H1 (cell line): ENCODE data around the gene ICAM2. TPM values are rescaled to one million over a fixed set of nuclear protein-coding genes. Genes with fewer than 3 reads are reported as not detected.

Source experiments
- CTCF ChIA-PET: fragments of 300-600 bp; sonication (Branson Sonifier 250); formaldehyde crosslinking; loops from one replicate; lab custom pipeline; 2021; ENCODE audit not compliant: partially characterized antibody; lab: Charles Lee
- POLR2A ChIA-PET: fragments of 300-600 bp; sonication (Branson Sonifier 250); formaldehyde crosslinking; loops from one replicate; lab custom pipeline; 2021; ENCODE audit warnings: inconsistent platforms; ENCODE audit not compliant: partially characterized antibody; lab: Charles Lee
- DNase-seq, 2 experiments: peaks; one replicate each; pipeline versions ENCODE4 v3.0.0 to v3.0.0-alpha.2; 2010 to 2022; ENCODE audit warnings: low spot score in 2 of 2, low read depth in 1 of 2, mixed read lengths in 1 of 2
- FAIRE-seq: peaks from 2 replicates; lab custom pipeline; 2011; peaks lifted over from hg19 to GRCh38; lab: Jason Lieb, UNC
- H2AFZ ChIP-seq: 2 replicates; pipeline ENCODE4 v1.8.1; 2012; ENCODE audit warnings: low read length, inconsistent platforms
- H2AK5ac ChIP-seq: 2 replicates; pipeline ENCODE4 v1.6.1; 2013; ENCODE audit warnings: low read depth, low read length
- H2BK120ac ChIP-seq: replicated peaks from 2 replicates; pipeline ENCODE3; 2013; ENCODE audit warnings: low read depth, low read length, inconsistent platforms
- H2BK12ac ChIP-seq: 2 replicates; pipeline ENCODE4 v1.6.1; 2013; ENCODE audit warnings: low read depth, low read length
- H2BK15ac ChIP-seq: 2 replicates; pipeline ENCODE4 v1.6.1; 2013; ENCODE audit warnings: low read length
- H2BK20ac ChIP-seq: 2 replicates; pipeline ENCODE4 v1.6.1; 2013; ENCODE audit warnings: low read length
- H2BK5ac ChIP-seq: 2 replicates; pipeline ENCODE4 v1.6.1; 2013; ENCODE audit warnings: low read depth, low read length
- H3K14ac ChIP-seq: 2 replicates; pipeline ENCODE4 v1.6.1; 2013; ENCODE audit warnings: inconsistent platforms; ENCODE audit not compliant: insufficient read length
- H3K18ac ChIP-seq: 2 replicates; pipeline ENCODE4 v1.6.1; 2013; ENCODE audit warnings: low read length; ENCODE audit errors: extremely low read depth
- H3K23ac ChIP-seq: 2 replicates; pipeline ENCODE4 v1.6.1; 2013; ENCODE audit warnings: inconsistent platforms; ENCODE audit not compliant: insufficient read length
- H3K23me2 ChIP-seq: 2 replicates; pipeline ENCODE4 v1.6.1; 2013; ENCODE audit warnings: low read depth, low read length
- H3K27ac ChIP-seq: 2 replicates; pipeline ENCODE4 v1.6.1; 2011; ENCODE audit warnings: low read depth, low read length, inconsistent platforms
- H3K27me3 ChIP-seq, 4 experiments: replicated peaks in 1 of 4; 1 replicate in 1 of 4; 2 replicates in 3 of 4; pipeline versions ENCODE4 v1.6.1 to v1.8.1; 2011 to 2013; ENCODE audit warnings: low read length in 3 of 4, mild to moderate bottlenecking in 3 of 4, inconsistent platforms in 2 of 4, mixed read lengths in 2 of 4, moderate library complexity in 1 of 4; ENCODE audit not compliant: control insufficient read depth in 3 of 4, insufficient read depth in 3 of 4; ENCODE audit errors: extremely low read depth in 1 of 4
- H3K36me3 ChIP-seq, 4 experiments: 2 replicates each; pipeline versions ENCODE4 v1.6.1 to v1.8.1; 2011 to 2013; ENCODE audit warnings: mild to moderate bottlenecking in 4 of 4, low read length in 3 of 4, moderate library complexity in 2 of 4, control low read depth in 1 of 4, inconsistent platforms in 1 of 4; ENCODE audit not compliant: insufficient read depth in 4 of 4, control insufficient read depth in 2 of 4
- H3K4ac ChIP-seq: replicated peaks from 2 replicates; pipeline ENCODE3; 2013; ENCODE audit warnings: low read length, low read depth, mixed read lengths, inconsistent platforms; ENCODE audit not compliant: insufficient read length
- H3K4me1 ChIP-seq, 4 experiments: replicated peaks in 1 of 4; 1 replicate in 1 of 4; 2 replicates in 3 of 4; pipeline versions ENCODE4 v1.6.1 to v1.8.1; 2011 to 2013; ENCODE audit warnings: low read length in 3 of 4, inconsistent platforms in 2 of 4, mixed read lengths in 1 of 4; ENCODE audit not compliant: insufficient read depth in 4 of 4, control insufficient read depth in 3 of 4
- H3K4me2 ChIP-seq, 2 experiments: 2 replicates each; pipeline versions ENCODE4 v1.6.1 to v1.8.1; 2011 to 2013; ENCODE audit warnings: low read depth in 2 of 2, low read length in 2 of 2, control low read depth in 1 of 2, inconsistent platforms in 1 of 2, mild to moderate bottlenecking in 1 of 2; ENCODE audit not compliant: insufficient read depth in 1 of 2
- H3K4me3 ChIP-seq, 4 experiments: fragments of 200-600, 300-600 bp in 1 of 4; sonication (generic), shearing (Covaris generic), sonication (Bioruptor Twin) in 1 of 4; 2 replicates each; pipeline versions ENCODE4 v1.5.1 to v1.8.1; 2011 to 2016; ENCODE audit warnings: low read length in 4 of 4, low read depth in 3 of 4, control low read depth in 2 of 4, inconsistent platforms in 2 of 4, mild to moderate bottlenecking in 2 of 4, mixed read lengths in 1 of 4, moderate library complexity in 1 of 4; ENCODE audit not compliant: insufficient read depth in 2 of 4; ENCODE audit errors: extremely low read depth in 1 of 4
- H3K56ac ChIP-seq: replicated peaks from 2 replicates; pipeline ENCODE3; 2013; ENCODE audit warnings: low read depth, mild to moderate bottlenecking, mixed read lengths, low read length, inconsistent platforms; ENCODE audit not compliant: insufficient read length
- H3K79me1 ChIP-seq: 2 replicates; pipeline ENCODE4 v1.6.1; 2013; ENCODE audit warnings: low read depth, low read length, control low read depth
- H3K79me2 ChIP-seq, 2 experiments: 2 replicates each; pipeline versions ENCODE4 v1.6.1 to v1.8.1; 2012 to 2013; ENCODE audit warnings: low read length in 2 of 2, mild to moderate bottlenecking in 2 of 2, inconsistent platforms in 1 of 2; ENCODE audit not compliant: insufficient read depth in 2 of 2, control insufficient read depth in 1 of 2
- H3K9ac ChIP-seq, 4 experiments: replicated peaks in 1 of 4; 1 replicate in 1 of 4; 2 replicates in 3 of 4; pipeline versions ENCODE4 v1.6.1 to v1.8.1; 2011 to 2013; ENCODE audit warnings: low read depth in 3 of 4, low read length in 3 of 4, control low read depth in 2 of 4, mild to moderate bottlenecking in 2 of 4, moderate library complexity in 2 of 4, inconsistent platforms in 1 of 4; ENCODE audit errors: extremely low read depth in 1 of 4
- H3K9me3 ChIP-seq, 2 experiments: 2 replicates each; pipeline versions ENCODE4 v1.6.1 to v1.8.1; 2012 to 2013; ENCODE audit warnings: mild to moderate bottlenecking in 2 of 2, moderate library complexity in 2 of 2, control low read depth in 1 of 2, inconsistent platforms in 1 of 2, low read depth in 1 of 2, low read length in 1 of 2, mixed read lengths in 1 of 2; ENCODE audit not compliant: insufficient read depth in 2 of 2
- H4K20me1 ChIP-seq, 2 experiments: replicated peaks in 1 of 2; 2 replicates each; pipeline versions ENCODE3 to v1.8.1; 2011 to 2013; ENCODE audit warnings: inconsistent platforms in 2 of 2, low read length in 2 of 2, mild to moderate bottlenecking in 1 of 2; ENCODE audit not compliant: insufficient read depth in 2 of 2, control insufficient read depth in 1 of 2
- H4K5ac ChIP-seq: 2 replicates; pipeline ENCODE4 v1.6.1; 2013; ENCODE audit warnings: low read length, low read depth, mixed read lengths, inconsistent platforms; ENCODE audit not compliant: insufficient read length
- H4K8ac ChIP-seq: 2 replicates; pipeline ENCODE4 v1.8.0; 2013; ENCODE audit warnings: mild to moderate bottlenecking, moderate library complexity, low read length, inconsistent platforms; ENCODE audit not compliant: insufficient read depth; ENCODE audit errors: extremely low read depth
- H4K91ac ChIP-seq: replicated peaks from 2 replicates; pipeline ENCODE3; 2013; ENCODE audit warnings: low read length, mixed read lengths, inconsistent platforms; ENCODE audit not compliant: insufficient read length
- POLR2AphosphoS5 ChIP-seq: IDR thresholded peaks from 2 replicates; pipeline ENCODE4 v1.6.1; 2011; ENCODE audit warnings: low read depth, low read length
- WGBS, 2 experiments: shearing (Covaris generic) in 1 of 2; methylation state at CpG; one replicate each; pipeline versions ENCODE4 v1.1.6 to v1.1.7; 2013 to 2015; ENCODE audit warnings: low lambda C conversion rate in 2 of 2, mixed read lengths in 2 of 2, inconsistent platforms in 1 of 2, low coverage in 1 of 2, missing lambda C conversion rate in 1 of 2; ENCODE audit not compliant: insufficient replicate concordance in 2 of 2, insufficient coverage in 1 of 2, insufficient read length in 1 of 2; ENCODE audit errors: extremely low coverage in 1 of 2, missing lambda C conversion rate in 1 of 2; 5-methylcytosine and 5-hydroxymethylcytosine counted together
- polyA plus RNA-seq, 7 experiments: library from polyadenylated mRNA; depleted of rRNA in 3 of 7; stranded (reverse) in 5 of 7; unstranded in 2 of 7; fragments of >200 nt in 5 of 7; fragments of 200-250 nt in 2 of 7; gene quantifications; 1 replicate in 5 of 7; 2 replicates in 1 of 7; 4 replicates in 1 of 7; pipeline versions ENCODE4 v1.2.1 to v1.2.3, GENCODE V29; 2011 to 2013; ENCODE audit warnings: missing spikeins in 2 of 7, mixed read lengths in 2 of 7
- total RNA-seq: library from RNA; stranded (reverse); fragmentation: NEBNext Ultra II Directional; extraction: Animal tissue kit (Norgen Biotek cat#: 25700); gene quantifications from 2 replicates; pipeline ENCODE4 v1.2.1, GENCODE V29; 2021

ICAM2 gene
- total and polyA plus RNA-seq, 2 of the 8 experiments (the other 6 are each of a cell fraction or from before 2014, with no cell fraction given), result 0.45 to 0.63 TPM

- H2BK20ac ChIP-seq, result no peak overlapping the region
- H3K27ac ChIP-seq, result no peak overlapping the region
- no peak overlapping the region for H2BK15ac ChIP-seq
- no peaks in the 10 kb centered on the region for H3K79me1 ChIP-seq
- H3K23ac ChIP-seq, result no peak overlapping the region
- H2AFZ ChIP-seq, result no peak overlapping the region
- FAIRE-seq (no peak), DNase-seq (peak in 1 of 2 experiments; percentile 38)
- no peak overlapping the region for H2BK120ac ChIP-seq
- no peaks in the 10 kb centered on the region for H3K36me3 ChIP-seq
- no peak overlapping the region for H3K4me3 ChIP-seq
- H2BK5ac ChIP-seq, result no peak overlapping the region
- no peak overlapping the region for H2AK5ac ChIP-seq
- no peak overlapping the region for H4K5ac ChIP-seq
- H3K23me2 ChIP-seq, result no peaks in the 10 kb centered on the region
- H4K20me1 ChIP-seq, result no peaks in the 10 kb centered on the region
- H3K79me2 ChIP-seq, result no peaks in the 10 kb centered on the region
- WGBS, 2 experiments, result 80% methylated on average over 5 of the region's 5 CpGs; no CpG with 5 or more reads in 1 of the 2 experiments
- no peak for TF ChIP-seq POLR2AphosphoS5
- H3K18ac ChIP-seq, result no peak overlapping the region
- H4K91ac ChIP-seq, result no peak overlapping the region
- H3K14ac ChIP-seq, result no peak overlapping the region
- H3K9ac ChIP-seq, result no peak overlapping the region
- no peaks in the 10 kb centered on the region for H3K9me3 ChIP-seq
- no peak overlapping the region for H2BK12ac ChIP-seq
- POLR2A ChIA-PET, result no interaction called here
- no peak overlapping the region for H3K4me2 ChIP-seq
- no peaks in the 10 kb centered on the region for H3K27me3 ChIP-seq
- peaks cover 0 to 5% (median 3%) of the 10 kb centered on the region in 4 experiments; a peak in 5 of 7 replicates for H3K4me1 ChIP-seq
- no peak overlapping the region for H3K56ac ChIP-seq
- CTCF ChIA-PET, result interaction anchor here (0.5 to 3.5 kb wide), 25 partner anchors 9 to 329 kb away, joined by 3 to 25 read pairs (median 4); partner anchors contain the start of gene PRR29
- no peak overlapping the region for H3K4ac ChIP-seq
- no peak overlapping the region for H4K8ac ChIP-seq
These were observed 4.1 kb downstream of the ICAM2 start for GRCh38 chr17:64016231-64016784.
